GM12864 (cell line): ENCODE results near the gene FIG4.

ENCODE experiments used
- DNase-seq: peaks from one replicate; pipeline ENCODE4 v3.0.0-alpha.2; 2011; ENCODE audit warnings: low read depth
- H3K4me3 ChIP-seq: 2 replicates; pipeline ENCODE4 v1.5.1; 2011; ENCODE audit warnings: mild to moderate bottlenecking, low read depth, low read length, control low read depth
- CTCF ChIP-seq: IDR thresholded peaks from 2 replicates; pipeline ENCODE4 v1.5.1; 2011; ENCODE audit warnings: low read depth, mild to moderate bottlenecking, moderate library complexity, low read length, control low read depth, inconsistent platforms; ENCODE audit errors: missing control alignments

The FIG4 gene

DNA sequence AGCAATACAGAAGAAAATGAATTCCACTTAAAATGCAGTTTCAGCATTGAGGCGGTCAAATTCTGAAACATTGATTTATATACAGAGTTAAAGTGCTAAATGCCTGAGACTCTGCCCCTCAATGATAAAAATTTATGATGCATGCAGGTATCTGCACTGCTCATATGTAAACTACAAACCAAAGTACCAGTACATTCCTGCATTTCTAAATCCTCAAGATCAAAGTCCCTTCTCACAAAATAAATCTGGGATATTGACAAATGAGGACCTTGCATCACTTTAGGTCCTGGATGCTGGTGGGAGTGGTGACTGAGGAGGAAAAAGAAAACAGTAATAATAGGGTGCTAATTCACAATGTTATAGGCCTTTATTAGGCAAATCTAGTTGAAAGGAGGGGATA is 101.9 kb downstream of the FIG4 start:
- H3K4me3 ChIP-seq, result no peak overlapping the region
- TF ChIP-seq CTCF, result no peak
- DNase-seq, result no peak

- no peak for DNase-seq
- no peak for TF ChIP-seq CTCF
- no peak overlapping the region for H3K4me3 ChIP-seq
Observed at GRCh38 chr6:109793792-109794191, 102.7 kb downstream of the FIG4 start.

- no peak for DNase-seq
- TF ChIP-seq CTCF, result no peak
- H3K4me3 ChIP-seq, result no peak overlapping the region; the same call in 1 of the 2 replicates
Observed at GRCh38 chr6:109794201-109794923, 103.3 kb downstream of the FIG4 start.

- DNase-seq, result no peak
- no peak for TF ChIP-seq CTCF
- no peak overlapping the region for H3K4me3 ChIP-seq
Observed at GRCh38 chr6:109795994-109796555, 105.0 kb downstream of the FIG4 start.

- no peak for TF ChIP-seq CTCF
- no peak overlapping the region for H3K4me3 ChIP-seq
- no peak for DNase-seq
Observed at GRCh38 chr6:109799129-109799528, 108.0 kb downstream of the FIG4 start.

DNA sequence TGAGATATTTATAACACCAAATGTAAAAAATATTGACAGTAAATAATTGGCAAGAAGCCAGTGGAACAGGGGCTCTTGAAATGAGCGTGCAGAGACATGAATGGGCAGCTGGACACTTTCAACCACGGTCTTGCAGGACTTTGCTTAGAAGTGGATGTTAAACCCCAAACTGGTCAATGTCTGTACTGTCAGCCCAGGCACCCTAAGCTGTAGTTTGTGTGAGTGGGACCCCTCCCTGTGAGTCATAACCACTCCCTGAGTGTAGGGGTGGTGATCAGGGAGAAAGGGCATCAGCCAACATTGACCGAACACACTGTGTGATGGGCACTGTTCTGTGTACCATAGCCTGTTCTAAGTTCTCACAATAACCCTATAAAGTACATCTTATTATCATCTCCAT is 108.6 kb downstream of the FIG4 start:
- H3K4me3 ChIP-seq, result no peak overlapping the region
- no peak for TF ChIP-seq CTCF
- DNase-seq, result no peak

DNA sequence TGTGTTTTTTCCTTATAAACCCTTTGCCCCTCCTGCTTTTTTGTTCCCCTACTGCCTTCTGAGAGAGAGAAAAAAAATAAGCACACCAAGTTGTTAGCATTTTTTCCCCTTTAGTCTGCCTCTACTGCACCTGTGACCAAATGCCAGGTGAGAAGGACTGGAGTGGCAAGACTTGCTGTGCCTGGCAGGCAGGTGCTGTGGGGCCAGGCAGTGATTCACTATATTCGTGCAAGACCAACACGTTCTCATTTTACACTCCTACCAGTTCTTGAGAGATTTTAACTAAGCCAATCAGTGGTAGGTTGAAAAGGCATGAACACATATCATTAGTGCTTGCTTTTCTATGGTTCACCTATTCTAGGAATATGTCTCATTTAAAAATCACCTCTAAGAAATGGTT is 109.7 kb downstream of the FIG4 start:
- DNase-seq, result no peak
- TF ChIP-seq CTCF, result no peak
- no peak overlapping the region for H3K4me3 ChIP-seq
